ENCODE data around the gene PTK7.
"Not testable (repeated sequence)": the region's sequence is repeated elsewhere in the genome, so short reads cannot be mapped to it uniquely, and the experiment has no call there.

GRCh38 chr6:43117466-43117865 lies 41.4 kb downstream of the PTK7 start:
- TF ChIP-seq ZNF274 (IDR thresholded peaks at IDR 0.05; ENCODE audit: low read depth, low read length); YY1 (IDR thresholded peaks at IDR 0.05; ENCODE audit: insufficient read depth, insufficient read length): not testable (repeated sequence)
